Loucy (cell line): ENCODE measurements around the gene RAPGEF2.
A peak's percentile ranks its signal among the peaks of the same experiment; 100 is the strongest.

Source experiments
- H2AFZ ChIP-seq: fragments of 200-600 bp; sonication (generic); 2 replicates; pipeline ENCODE4 v1.6.0; 2016; ENCODE audit warnings: antibody characterized with exemption, mild to moderate bottlenecking, low read length, moderate library complexity
- H3F3A ChIP-seq: fragments of 200-600 bp; 2 replicates; pipeline ENCODE4 v1.6.0; 2016; ENCODE audit warnings: antibody characterized with exemption, low read depth, mild to moderate bottlenecking
- H3K27me3 ChIP-seq: fragments of 200-600 bp; sonication (generic); 2 replicates; pipeline ENCODE4 v1.6.1; 2014; ENCODE audit warnings: low read length, mild to moderate bottlenecking; ENCODE audit not compliant: insufficient read depth, poor library complexity, severe bottlenecking
- H3K36me3 ChIP-seq: fragments of 200-600 bp; sonication (generic); 2 replicates; pipeline ENCODE4 v1.6.1; 2016; ENCODE audit warnings: low read length; ENCODE audit not compliant: insufficient read depth
- H3K4me1 ChIP-seq: fragments of 200-600 bp; sonication (generic); 2 replicates; pipeline ENCODE4 v1.5.1; 2014; ENCODE audit warnings: low read length, mild to moderate bottlenecking; ENCODE audit not compliant: insufficient read depth, poor library complexity, severe bottlenecking
- H3K4me2 ChIP-seq: fragments of 200-600 bp; sonication (generic); 2 replicates; pipeline ENCODE4 v1.6.0; 2014; ENCODE audit warnings: antibody characterized with exemption, low read length, low read depth, mild to moderate bottlenecking; ENCODE audit not compliant: poor library complexity, severe bottlenecking
- H3K4me3 ChIP-seq: fragments of 200-600 bp; sonication (generic); 2 replicates; pipeline ENCODE4 v1.5.1; 2014; ENCODE audit warnings: low read length, mild to moderate bottlenecking, mixed read lengths; ENCODE audit not compliant: poor library complexity, severe bottlenecking
- H3K79me2 ChIP-seq: fragments of 200-600 bp; sonication (generic); 2 replicates; pipeline ENCODE4 v1.6.1; 2014; ENCODE audit warnings: low read length; ENCODE audit not compliant: insufficient read depth
- H3K9ac ChIP-seq: fragments of 200-600 bp; sonication (generic); 2 replicates; pipeline ENCODE4 v1.6.0; 2014; ENCODE audit warnings: mild to moderate bottlenecking, low read depth, low read length, moderate library complexity; ENCODE audit not compliant: poor library complexity, severe bottlenecking
- H3K9me2 ChIP-seq: fragments of 200-600 bp; sonication (generic); replicated peaks from 2 replicates; pipeline ENCODE4 v1.6.1; 2016; ENCODE audit warnings: low read depth, low read length, mixed read lengths
- H3K9me3 ChIP-seq: fragments of 200-600 bp; sonication (generic); 2 replicates; pipeline ENCODE4 v1.6.1; 2014; ENCODE audit warnings: mild to moderate bottlenecking, antibody characterized with exemption, low read length, low read depth; ENCODE audit not compliant: insufficient read depth
- H4K20me1 ChIP-seq: fragments of 200-600 bp; sonication (generic); 2 replicates; pipeline ENCODE4 v1.6.0; 2014; ENCODE audit warnings: antibody characterized with exemption, low read length, mild to moderate bottlenecking; ENCODE audit not compliant: insufficient read depth, poor library complexity, severe bottlenecking
- CTCF ChIP-seq: fragments of 200-600 bp; sonication (generic); conservative IDR thresholded peaks from 2 replicates; pipeline ENCODE4 v1.5.1; 2014; ENCODE audit warnings: mild to moderate bottlenecking, antibody characterized with exemption, low read length
- EZH2phosphoT487 ChIP-seq: fragments of 200-600 bp; IDR thresholded peaks from 2 replicates; pipeline ENCODE4 v1.6.1; 2018; ENCODE audit warnings: antibody characterized with exemption, mild to moderate bottlenecking, moderate library complexity, borderline replicate concordance

RAPGEF2 gene

GRCh38 chr4:159206427-159206871, 103.6 kb downstream of the RAPGEF2 start:
- Histone ChIP-seq H3K79me2 (peaks cover 72% of the 10 kb centered on the region), H3K36me3 (peaks cover 8% of the 10 kb centered on the region; the same call in 1 of the 2 replicates), H3K9ac (peak overlapping the region; percentile 8), H3K27me3 (no peaks in the 10 kb centered on the region), H4K20me1 (no peaks in the 10 kb centered on the region), H3K4me2 (peak overlapping the region; percentile 72), H3K4me3 (peak overlapping the region; percentile 62), H3K9me3 (no peaks in the 10 kb centered on the region), H2AFZ (no peak overlapping the region), H3K9me2 (no peaks in the 10 kb centered on the region), H3F3A (no peaks in the 10 kb centered on the region), H3K4me1 (peaks cover 32% of the 10 kb centered on the region)
- no peak for TF ChIP-seq CTCF
- TF ChIP-seq EZH2phosphoT487, result no peak

GRCh38 chr4:159209249-159209648, 106.4 kb downstream of the RAPGEF2 start:
- no peaks in the 10 kb centered on the region for H3K9me3 ChIP-seq
- H3K9me2 ChIP-seq, result no peaks in the 10 kb centered on the region
- no peak overlapping the region for H3K4me2 ChIP-seq
- H3K27me3 ChIP-seq, result no peaks in the 10 kb centered on the region
- no peak overlapping the region for H2AFZ ChIP-seq
- TF ChIP-seq CTCF (no peak), EZH2phosphoT487 (no peak)
- H3K9ac ChIP-seq, result no peak overlapping the region
- H3K36me3 ChIP-seq, result peaks cover 8% of the 10 kb centered on the region; the same call in 1 of the 2 replicates
- H3K4me1 ChIP-seq, result peaks cover 24% of the 10 kb centered on the region
- no peak overlapping the region for H3K4me3 ChIP-seq
- no peaks in the 10 kb centered on the region for H3F3A ChIP-seq
- no peaks in the 10 kb centered on the region for H4K20me1 ChIP-seq
- peaks cover 61% of the 10 kb centered on the region for H3K79me2 ChIP-seq

GRCh38 chr4:159210975-159211374, 108.1 kb downstream of the RAPGEF2 start:
- Histone ChIP-seq H3K4me1 (peaks cover 21% of the 10 kb centered on the region), H2AFZ (no peak overlapping the region), H3K9ac (no peak overlapping the region), H3K9me2 (no peaks in the 10 kb centered on the region), H3K27me3 (no peaks in the 10 kb centered on the region), H3K4me2 (no peak overlapping the region), H3F3A (no peaks in the 10 kb centered on the region), H3K4me3 (no peak overlapping the region), H3K79me2 (peaks cover 63% of the 10 kb centered on the region), H4K20me1 (no peaks in the 10 kb centered on the region), H3K36me3 (peaks cover 8% of the 10 kb centered on the region; the same call in 1 of the 2 replicates), H3K9me3 (no peaks in the 10 kb centered on the region)
- TF ChIP-seq CTCF (no peak), EZH2phosphoT487 (no peak)
